ENCODE measurements around the gene HSD3B2. TPM values are rescaled to one million over a fixed set of nuclear protein-coding genes. Genes with fewer than 3 reads are reported as not detected.

HSD3B2 gene
- total and polyA plus RNA-seq, 2 of the 13 experiments (the other 11 are each of a cell fraction or from before 2014, with no cell fraction given) = 0.20 TPM; not detected in 1

DNA sequence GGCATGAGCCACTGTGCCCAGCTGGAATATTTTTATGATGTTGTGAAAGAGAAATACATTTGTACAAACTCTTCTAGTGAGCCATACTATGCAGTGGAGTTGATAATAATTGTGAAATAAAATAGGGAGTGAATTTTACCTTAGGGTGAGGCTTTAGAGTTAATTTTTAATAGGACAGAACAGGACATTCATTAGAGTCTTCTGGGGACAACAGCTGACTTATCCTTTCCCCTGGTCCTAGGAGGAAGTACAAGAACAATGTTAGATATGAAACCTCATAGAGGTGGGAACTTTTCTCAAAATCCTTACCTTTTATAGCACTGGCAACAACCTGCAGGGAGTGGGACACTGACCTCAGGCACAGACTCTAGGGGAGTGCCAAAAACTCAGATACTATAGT lies 24.4 kb upstream of the HSD3B2 start:
- Histone ChIP-seq H3K4me2 (ENCODE audit: low read depth, low read length) (no peak overlapping the region), H3K27me3 (ENCODE audit: control insufficient read depth in 1 of 2, insufficient read depth in 2 of 2, low read length in 2 of 2) (no peaks in the 10 kb centered on the region), H2AFZ (ENCODE audit: low read length) (no peak overlapping the region), H3K79me2 (ENCODE audit: insufficient read depth, low read length) (no peaks in the 10 kb centered on the region), H3K4me3 (replicated peaks in 1 of 3; ENCODE audit: insufficient read depth in 1 of 3, low read depth in 2 of 3, low read length in 3 of 3) (no peak overlapping the region), H4K20me1 (ENCODE audit: insufficient read depth, low read length) (no peaks in the 10 kb centered on the region), H3K4me1 (ENCODE audit: insufficient read depth, low read length) (peaks cover 12% of the 10 kb centered on the region), H3K27ac (ENCODE audit: extremely low read length, insufficient read depth, low read length) (no peak overlapping the region), H3K9me3 (ENCODE audit: low read length) (no peaks in the 10 kb centered on the region), H3K9ac (ENCODE audit: insufficient read depth, low read depth, low read length) (no peak overlapping the region), H3K36me3 (replicated peaks in 1 of 2; ENCODE audit: control insufficient read depth in 1 of 2, insufficient read depth in 2 of 2, low read length in 2 of 2) (no peaks in the 10 kb centered on the region)
- ChIA-PET CTCF (ENCODE audit: low intra/inter-chr PET ratio, low total read pairs) (no interaction called here), POLR2A (no interaction called here)
- intact Hi-C loops (cut with micrococcal nuclease; ENCODE audit: unreplicated experiment) (no loop called here), in situ Hi-C loops (cut with HindIII; ENCODE audit: extremely low pct_ligation_motif_present, low pct_unique_long_range_greater_than_20kb) (no loop called here)
- no peak for DNase-seq (ENCODE audit: low spot score)
- BruUV-seq (replicated peaks) = no TSS peak
- FAIRE-seq = no peak
- no peak for TF ChIP-seq TEAD2 (CRISPR knock-in tag; IDR thresholded peaks at IDR 0.05)
- TF ChIP-seq, protein P1, sequence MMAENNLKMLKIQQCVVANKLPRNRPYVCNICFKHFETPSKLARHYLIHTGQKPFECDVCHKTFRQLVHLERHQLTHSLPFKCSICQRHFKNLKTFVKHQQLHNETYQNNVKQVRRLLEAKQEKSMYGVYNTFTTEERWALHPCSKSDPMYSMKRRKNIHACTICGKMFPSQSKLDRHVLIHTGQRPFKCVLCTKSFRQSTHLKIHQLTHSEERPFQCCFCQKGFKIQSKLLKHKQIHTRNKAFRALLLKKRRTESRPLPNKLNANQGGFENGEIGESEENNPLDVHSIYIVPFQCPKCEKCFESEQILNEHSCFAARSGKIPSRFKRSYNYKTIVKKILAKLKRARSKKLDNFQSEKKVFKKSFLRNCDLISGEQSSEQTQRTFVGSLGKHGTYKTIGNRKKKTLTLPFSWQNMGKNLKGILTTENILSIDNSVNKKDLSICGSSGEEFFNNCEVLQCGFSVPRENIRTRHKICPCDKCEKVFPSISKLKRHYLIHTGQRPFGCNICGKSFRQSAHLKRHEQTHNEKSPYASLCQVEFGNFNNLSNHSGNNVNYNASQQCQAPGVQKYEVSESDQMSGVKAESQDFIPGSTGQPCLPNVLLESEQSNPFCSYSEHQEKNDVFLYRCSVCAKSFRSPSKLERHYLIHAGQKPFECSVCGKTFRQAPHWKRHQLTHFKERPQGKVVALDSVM (CRISPR knock-in tag; IDR thresholded peaks at IDR 0.05) = no peak
- no peak for TF ChIP-seq ZNF839 (CRISPR knock-in tag; IDR thresholded peaks at IDR 0.05; ENCODE audit: borderline replicate concordance)
- TF ChIP-seq ZNF570 (CRISPR knock-in tag; IDR thresholded peaks at IDR 0.05; ENCODE audit: borderline replicate concordance) = no peak
- TF ChIP-seq, protein P2, sequence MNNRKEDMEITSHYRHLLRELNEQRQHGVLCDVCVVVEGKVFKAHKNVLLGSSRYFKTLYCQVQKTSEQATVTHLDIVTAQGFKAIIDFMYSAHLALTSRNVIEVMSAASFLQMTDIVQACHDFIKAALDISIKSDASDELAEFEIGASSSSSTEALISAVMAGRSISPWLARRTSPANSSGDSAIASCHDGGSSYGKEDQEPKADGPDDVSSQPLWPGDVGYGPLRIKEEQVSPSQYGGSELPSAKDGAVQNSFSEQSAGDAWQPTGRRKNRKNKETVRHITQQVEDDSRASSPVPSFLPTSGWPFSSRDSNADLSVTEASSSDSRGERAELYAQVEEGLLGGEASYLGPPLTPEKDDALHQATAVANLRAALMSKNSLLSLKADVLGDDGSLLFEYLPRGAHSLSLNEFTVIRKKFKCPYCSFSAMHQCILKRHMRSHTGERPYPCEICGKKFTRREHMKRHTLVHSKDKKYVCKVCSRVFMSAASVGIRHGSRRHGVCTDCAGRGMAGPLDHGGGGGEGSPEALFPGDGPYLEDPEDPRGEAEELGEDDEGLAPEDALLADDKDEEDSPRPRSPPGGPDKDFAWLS (CRISPR knock-in tag; IDR thresholded peaks at IDR 0.05; ENCODE audit: borderline replicate concordance) = no peak
- no peak for TF ChIP-seq EEA1 (CRISPR knock-in tag; IDR thresholded peaks at IDR 0.05; ENCODE audit: borderline replicate concordance)
- TF ChIP-seq ISL2 (CRISPR knock-in tag; IDR thresholded peaks at IDR 0.05) = no peak
- TF ChIP-seq KMT2B (CRISPR knock-in tag; IDR thresholded peaks at IDR 0.05) = no peak
- TF ChIP-seq ZIK1 (CRISPR knock-in tag; IDR thresholded peaks at IDR 0.05; ENCODE audit: borderline replicate concordance, low read depth) = no peak
- TF ChIP-seq MED8 (CRISPR knock-in tag; IDR thresholded peaks at IDR 0.05; ENCODE audit: insufficient replicate concordance) = no peak
- TF ChIP-seq HDAC6 (IDR thresholded peaks at IDR 0.05; ENCODE audit: low read depth, low read length) = no peak
- TF ChIP-seq EHMT2 (IDR thresholded peaks at IDR 0.05; ENCODE audit: borderline replicate concordance, low read depth, low read length) = no peak
- TF ChIP-seq NFATC3 (CRISPR knock-in tag; IDR thresholded peaks at IDR 0.05) = no peak
- no peak for TF ChIP-seq SP140L (CRISPR knock-in tag; IDR thresholded peaks at IDR 0.05; ENCODE audit: borderline replicate concordance)
- TF ChIP-seq ONECUT2 (CRISPR knock-in tag; IDR thresholded peaks at IDR 0.05) = no peak
- no peak for TF ChIP-seq GLI4 (CRISPR knock-in tag; IDR thresholded peaks at IDR 0.05; ENCODE audit: borderline replicate concordance)
- TF ChIP-seq HDAC2 (CRISPR knock-in tag; IDR thresholded peaks at IDR 0.05) = no peak
- TF ChIP-seq, protein P3, sequence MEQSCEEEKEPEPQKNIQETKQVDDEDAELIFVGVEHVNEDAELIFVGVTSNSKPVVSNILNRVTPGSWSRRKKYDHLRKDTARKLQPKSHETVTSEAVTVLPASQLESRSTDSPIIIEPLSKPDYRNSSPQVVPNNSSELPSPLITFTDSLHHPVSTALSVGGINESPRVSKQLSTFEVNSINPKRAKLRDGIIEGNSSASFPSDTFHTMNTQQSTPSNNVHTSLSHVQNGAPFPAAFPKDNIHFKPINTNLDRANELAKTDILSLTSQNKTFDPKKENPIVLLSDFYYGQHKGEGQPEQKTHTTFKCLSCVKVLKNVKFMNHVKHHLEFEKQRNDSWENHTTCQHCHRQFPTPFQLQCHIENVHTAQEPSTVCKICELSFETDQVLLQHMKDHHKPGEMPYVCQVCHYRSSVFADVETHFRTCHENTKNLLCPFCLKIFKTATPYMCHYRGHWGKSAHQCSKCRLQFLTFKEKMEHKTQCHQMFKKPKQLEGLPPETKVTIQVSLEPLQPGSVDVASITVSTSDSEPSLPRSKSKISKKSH (CRISPR knock-in tag; IDR thresholded peaks at IDR 0.05; ENCODE audit: borderline replicate concordance) = no peak
- no peak for TF ChIP-seq SMAD9 (CRISPR knock-in tag; IDR thresholded peaks at IDR 0.05)
- TF ChIP-seq, protein P4, sequence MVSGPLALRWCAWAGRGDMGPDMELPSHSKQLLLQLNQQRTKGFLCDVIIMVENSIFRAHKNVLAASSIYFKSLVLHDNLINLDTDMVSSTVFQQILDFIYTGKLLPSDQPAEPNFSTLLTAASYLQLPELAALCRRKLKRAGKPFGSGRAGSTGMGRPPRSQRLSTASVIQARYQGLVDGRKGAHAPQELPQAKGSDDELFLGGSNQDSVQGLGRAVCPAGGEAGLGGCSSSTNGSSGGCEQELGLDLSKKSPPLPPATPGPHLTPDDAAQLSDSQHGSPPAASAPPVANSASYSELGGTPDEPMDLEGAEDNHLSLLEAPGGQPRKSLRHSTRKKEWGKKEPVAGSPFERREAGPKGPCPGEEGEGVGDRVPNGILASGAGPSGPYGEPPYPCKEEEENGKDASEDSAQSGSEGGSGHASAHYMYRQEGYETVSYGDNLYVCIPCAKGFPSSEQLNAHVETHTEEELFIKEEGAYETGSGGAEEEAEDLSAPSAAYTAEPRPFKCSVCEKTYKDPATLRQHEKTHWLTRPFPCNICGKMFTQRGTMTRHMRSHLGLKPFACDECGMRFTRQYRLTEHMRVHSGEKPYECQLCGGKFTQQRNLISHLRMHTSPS (CRISPR knock-in tag; IDR thresholded peaks at IDR 0.05; ENCODE audit: low read depth) = no peak
- ATAC-seq = no peak

All from HepG2 (cell line).